ENCODE results near the gene COPS4. TPM values are rescaled to one million over a fixed set of nuclear protein-coding genes. Genes with fewer than 3 reads are reported as not detected.

Gene COPS4
- total RNA-seq, 1 donor from 2014 or later = 92.4 TPM

GRCh38 chr4:83107631-83108030 is 72.6 kb downstream of the COPS4 start:
- Histone ChIP-seq H3K36me3 (no peaks in the 10 kb centered on the region), H3K9me3 (ENCODE audit: low read depth) (no peaks in the 10 kb centered on the region), H3K79me2 (ENCODE audit: low read depth) (no peaks in the 10 kb centered on the region), H3F3A (ENCODE audit: low read depth) (peaks cover 4% of the 10 kb centered on the region), H3K9ac (no peak overlapping the region), H3K4me1 (no peaks in the 10 kb centered on the region), H3K4me3 (no peak overlapping the region), H2AFZ (replicated peaks) (no peak overlapping the region), H3K27me3 (peaks cover 29% of the 10 kb centered on the region), H3K4me2 (no peak overlapping the region), H4K20me1 (ENCODE audit: low read depth) (no peaks in the 10 kb centered on the region), H3K27ac (no peak overlapping the region)
- no peak overlapping the region for H3K4me3 Mint-ChIP-seq
- DNase-seq (ENCODE audit: low spot score) = no peak
- H3K27me3 Mint-ChIP-seq (ENCODE audit: insufficient read depth, low read depth) = peaks cover 15% of the 10 kb centered on the region
- H3K4me1 Mint-ChIP-seq = peaks cover 7% of the 10 kb centered on the region
- TF ChIP-seq CTCF (IDR thresholded peaks at IDR 0.05) (no peak), EZH2 (IDR thresholded peaks at IDR 0.05) (no peak), EZH2phosphoT487 (IDR thresholded peaks at IDR 0.05) (no peak)
- no peak overlapping the region for H3K27ac Mint-ChIP-seq
- H3K9me3 Mint-ChIP-seq = no peaks in the 10 kb centered on the region
- H3K36me3 Mint-ChIP-seq = no peaks in the 10 kb centered on the region

GRCh38 chr4:83108101-83108861 is 73.3 kb downstream of the COPS4 start:
- Histone ChIP-seq H3K27ac (no peak overlapping the region), H3K9me3 (ENCODE audit: low read depth) (no peaks in the 10 kb centered on the region), H3K9ac (no peak overlapping the region), H3K27me3 (peaks cover 29% of the 10 kb centered on the region), H3K4me1 (no peaks in the 10 kb centered on the region), H4K20me1 (ENCODE audit: low read depth) (no peaks in the 10 kb centered on the region), H3K4me2 (no peak overlapping the region), H3F3A (ENCODE audit: low read depth) (peaks cover 4% of the 10 kb centered on the region), H3K79me2 (ENCODE audit: low read depth) (no peaks in the 10 kb centered on the region), H2AFZ (replicated peaks) (no peak overlapping the region), H3K36me3 (no peaks in the 10 kb centered on the region), H3K4me3 (no peak overlapping the region)
- Mint-ChIP-seq H3K9me3 (no peaks in the 10 kb centered on the region), H3K4me3 (no peak overlapping the region), H3K4me1 (peaks cover 7% of the 10 kb centered on the region), H3K27ac (no peak overlapping the region), H3K27me3 (ENCODE audit: insufficient read depth, low read depth) (peaks cover 15% of the 10 kb centered on the region), H3K36me3 (no peaks in the 10 kb centered on the region)
- no peak for DNase-seq (ENCODE audit: low spot score)
- TF ChIP-seq EZH2 (IDR thresholded peaks at IDR 0.05) (no peak), EZH2phosphoT487 (IDR thresholded peaks at IDR 0.05) (no peak), CTCF (IDR thresholded peaks at IDR 0.05) (no peak)

GRCh38 chr4:83109480-83110222 is 74.7 kb downstream of the COPS4 start:
- H3K79me2 ChIP-seq (ENCODE audit: low read depth) = no peaks in the 10 kb centered on the region
- TF ChIP-seq CTCF (IDR thresholded peaks at IDR 0.05) (no peak), EZH2phosphoT487 (IDR thresholded peaks at IDR 0.05) (peak; percentile 26), EZH2 (IDR thresholded peaks at IDR 0.05) (peak; percentile 54)
- H3K9me3 ChIP-seq (ENCODE audit: low read depth) = no peaks in the 10 kb centered on the region
- no peaks in the 10 kb centered on the region for H3K36me3 Mint-ChIP-seq
- no peaks in the 10 kb centered on the region for H4K20me1 ChIP-seq (ENCODE audit: low read depth)
- peaks cover 7% of the 10 kb centered on the region for H3K4me1 Mint-ChIP-seq
- H3K27me3 Mint-ChIP-seq (ENCODE audit: insufficient read depth, low read depth) = peaks cover 15% of the 10 kb centered on the region
- H3F3A ChIP-seq (ENCODE audit: low read depth) = peaks cover 4% of the 10 kb centered on the region
- peak overlapping the region; percentile 90 for H2AFZ ChIP-seq (replicated peaks)
- H3K27ac Mint-ChIP-seq = peak overlapping the region; percentile 88
- no peaks in the 10 kb centered on the region for H3K4me1 ChIP-seq
- H3K4me3 ChIP-seq = peak overlapping the region; percentile 66
- peak overlapping the region; percentile 89 for H3K4me3 Mint-ChIP-seq
- H3K36me3 ChIP-seq = no peaks in the 10 kb centered on the region
- H3K9me3 Mint-ChIP-seq = no peaks in the 10 kb centered on the region
- H3K27me3 ChIP-seq = peaks cover 29% of the 10 kb centered on the region
- peak; percentile 75 for DNase-seq (ENCODE audit: low spot score)
- no peak overlapping the region for H3K9ac ChIP-seq
- H3K27ac ChIP-seq = no peak overlapping the region
- H3K4me2 ChIP-seq = peak overlapping the region; percentile 81

Data from neural progenitor cell (in vitro differentiated cells).